ENCODE measurements around the gene ENTPD8. TPM values are rescaled to one million over a fixed set of nuclear protein-coding genes. Genes with fewer than 3 reads are reported as not detected.

ENTPD8 gene
- total and polyA plus RNA-seq, 2 experiments from 2014 or later = 0.15 to 0.51 TPM

GRCh38 chr9:137461316-137461662, 20.1 kb upstream of the ENTPD8 start:
- Histone ChIP-seq H3K36me3 (no peaks in the 10 kb centered on the region), H3K4me3 (no peak overlapping the region), H3K4me1 (ENCODE audit: low read depth) (peaks cover 6% of the 10 kb centered on the region), H3K27me3 (peaks cover 18% of the 10 kb centered on the region), H3K9me3 (ENCODE audit: low read depth) (no peaks in the 10 kb centered on the region), H3K27ac (no peak overlapping the region)
- no peak for DNase-seq (ENCODE audit: low read depth in 1 of 2, low spot score in 1 of 2)
- no peak for TF ChIP-seq CTCF (IDR thresholded peaks at IDR 0.05; ENCODE audit: low read depth, low read length)

- Histone ChIP-seq H3K9me3 (ENCODE audit: low read depth) (no peaks in the 10 kb centered on the region), H3K36me3 (no peaks in the 10 kb centered on the region), H3K27me3 (peaks cover 18% of the 10 kb centered on the region), H3K4me1 (ENCODE audit: low read depth) (peaks cover 6% of the 10 kb centered on the region), H3K27ac (no peak overlapping the region), H3K4me3 (no peak overlapping the region)
- DNase-seq (ENCODE audit: low read depth in 1 of 2, low spot score in 1 of 2) = no peak
- TF ChIP-seq CTCF (IDR thresholded peaks at IDR 0.05; ENCODE audit: low read depth, low read length) = no peak
Measured at GRCh38 chr9:137460363-137461315, 19.5 kb upstream of the ENTPD8 start.

GRCh38 chr9:137459601-137460362, 18.6 kb upstream of the ENTPD8 start:
- H3K36me3 ChIP-seq = no peaks in the 10 kb centered on the region
- H3K9me3 ChIP-seq (ENCODE audit: low read depth) = no peaks in the 10 kb centered on the region
- no peak for TF ChIP-seq CTCF (IDR thresholded peaks at IDR 0.05; ENCODE audit: low read depth, low read length)
- H3K27me3 ChIP-seq = peaks cover 18% of the 10 kb centered on the region
- DNase-seq (ENCODE audit: low read depth in 1 of 2, low spot score in 1 of 2) = no peak
- no peak overlapping the region for H3K27ac ChIP-seq
- peaks cover 6% of the 10 kb centered on the region for H3K4me1 ChIP-seq (ENCODE audit: low read depth)
- H3K4me3 ChIP-seq = peak overlapping the region; percentile 51

- Histone ChIP-seq H3K4me3 (peak within 1 kb of the TSS; percentile 51), H3K36me3 (no peaks in the 10 kb centered on the region), H3K27ac (no peak within 1 kb of the TSS), H3K9me3 (ENCODE audit: low read depth) (no peaks in the 10 kb centered on the region), H3K27me3 (peaks cover 18% of the 10 kb centered on the region), H3K4me1 (ENCODE audit: low read depth) (peaks cover 12% of the 10 kb centered on the region)
- TF ChIP-seq CTCF (IDR thresholded peaks at IDR 0.05; ENCODE audit: low read depth, low read length) = no peak
- peak; percentile 93 to 98 for DNase-seq (ENCODE audit: low read depth in 1 of 2, low spot score in 1 of 2)
Measured at GRCh38 chr9:137459152-137459600, 18.0 kb upstream of the ENTPD8 start, which contains the start of gene NSMF. TSS of gene NSMF (minus strand) at chr9:137459334. CDS start at chr9:137459102, 232 bp downstream.

- no peaks in the 10 kb centered on the region for H3K36me3 ChIP-seq
Measured at GRCh38 chr9:137458194-137459151, 17.3 kb upstream of the ENTPD8 start.

More at GRCh38 chr9:137458194-137459151, 17.3 kb upstream of the ENTPD8 start:
- Histone ChIP-seq H3K9me3 (ENCODE audit: low read depth) (no peaks in the 10 kb centered on the region), H3K4me1 (ENCODE audit: low read depth) (peaks cover 12% of the 10 kb centered on the region), H3K4me3 (peak overlapping the region; percentile 51), H3K27ac (no peak overlapping the region), H3K27me3 (peaks cover 18% of the 10 kb centered on the region)
- DNase-seq (ENCODE audit: low read depth in 1 of 2, low spot score in 1 of 2) = no peak
- no peak for TF ChIP-seq CTCF (IDR thresholded peaks at IDR 0.05; ENCODE audit: low read depth, low read length)

Data from cardiac muscle cell (in vitro differentiated cells and primary cell).